SK-N-SH treated with all-trans-retinoic acid at 6 μM for 48 hours (cell line): Measurements from ENCODE around the gene MUC5AC.

Experiments used
- ATAC-seq: fragments of 200-7000 bp; cut with Tn5 transposase; 3 replicates; pipeline ENCODE4 v1.9.1; 2020; ENCODE audit warnings: mild to moderate bottlenecking, moderate library complexity
- ARNTL ChIP-seq: fragments of 450-650 bp; formaldehyde crosslinking; IDR thresholded peaks from 2 replicates; pipeline ENCODE4 v1.5.0; 2020; ENCODE audit warnings: low read depth, mild to moderate bottlenecking, moderate library complexity, borderline replicate concordance
- BACH2 ChIP-seq: fragments of 250-450 bp; sonication (Bioruptor Pico); IDR thresholded peaks from 2 replicates; pipeline ENCODE4 v1.9.0; 2021; ENCODE audit warnings: mild to moderate bottlenecking, borderline replicate concordance
- CREB5 ChIP-seq: fragments of 250-450 bp; sonication (Bioruptor Pico); IDR thresholded peaks from 2 replicates; pipeline ENCODE4 v1.5.1; 2020; ENCODE audit warnings: low read depth, mild to moderate bottlenecking, moderate library complexity
- CSDC2 ChIP-seq: fragments of 250-450 bp; sonication (Bioruptor Pico); IDR thresholded peaks from 2 replicates; pipeline ENCODE4 v1.5.0; 2020; ENCODE audit warnings: mild to moderate bottlenecking, moderate library complexity
- CSRNP3 ChIP-seq: fragments of 250-450 bp; sonication (Bioruptor Pico); IDR thresholded peaks from 2 replicates; pipeline ENCODE4 v1.5.1; 2021; ENCODE audit warnings: mild to moderate bottlenecking, moderate library complexity
- ESRRG ChIP-seq: fragments of 250-450 bp; sonication (Bioruptor Pico); IDR thresholded peaks from 2 replicates; pipeline ENCODE4 v1.6.1; 2021; ENCODE audit warnings: mild to moderate bottlenecking
- GLIS3 ChIP-seq: fragments of 250-450 bp; sonication (Bioruptor Pico); IDR thresholded peaks from 2 replicates; pipeline ENCODE4 v1.5.0; 2020; ENCODE audit warnings: mild to moderate bottlenecking, moderate library complexity
- ISL1 ChIP-seq: fragments of 250-450 bp; sonication (Bioruptor Pico); IDR thresholded peaks from 2 replicates; pipeline ENCODE4 v2.1.2; 2022; ENCODE audit warnings: mild to moderate bottlenecking, moderate library complexity
- OSR1 ChIP-seq: fragments of 250-450 bp; sonication (Bioruptor Pico); IDR thresholded peaks from 2 replicates; pipeline ENCODE4 v1.8.0; 2022; ENCODE audit warnings: moderate library complexity, mild to moderate bottlenecking, inconsistent platforms
- PATZ1 ChIP-seq: fragments of 250-450 bp; sonication (Bioruptor Pico); IDR thresholded peaks from 2 replicates; pipeline ENCODE4 v1.8.0; 2020; ENCODE audit warnings: mild to moderate bottlenecking, moderate library complexity, borderline replicate concordance
- POU6F1 ChIP-seq: fragments of 250-450 bp; sonication (Bioruptor Pico); IDR thresholded peaks from 2 replicates; pipeline ENCODE4 v1.8.0; 2021; ENCODE audit warnings: low read depth, mild to moderate bottlenecking, moderate library complexity, borderline replicate concordance
- PPARA ChIP-seq: fragments of 250-450 bp; sonication (Bioruptor Pico); IDR thresholded peaks from 2 replicates; pipeline ENCODE4 v1.5.0; 2020; ENCODE audit warnings: mild to moderate bottlenecking, borderline replicate concordance
- RARB ChIP-seq: fragments of 250-450 bp; sonication (Bioruptor Pico); IDR thresholded peaks from 2 replicates; pipeline ENCODE4 v1.8.0; 2021; ENCODE audit warnings: mild to moderate bottlenecking, moderate library complexity
- TCF4 ChIP-seq: fragments of 250-450 bp; sonication (Bioruptor Pico); IDR thresholded peaks from 2 replicates; pipeline ENCODE4 v1.8.0; 2021; ENCODE audit warnings: mild to moderate bottlenecking, moderate library complexity, borderline replicate concordance
- TOX ChIP-seq: fragments of 250-450 bp; sonication (Bioruptor Pico); IDR thresholded peaks from 2 replicates; pipeline ENCODE4 v1.8.0; 2021; ENCODE audit warnings: mild to moderate bottlenecking, moderate library complexity, borderline replicate concordance
- TSHZ2 ChIP-seq: fragments of 250-450 bp; sonication (Bioruptor Pico); IDR thresholded peaks from 2 replicates; pipeline ENCODE4 v1.5.0; 2020; ENCODE audit warnings: mild to moderate bottlenecking, moderate library complexity
- ZC3H10 ChIP-seq: fragments of 250-450 bp; sonication (Bioruptor Pico); IDR thresholded peaks from 2 replicates; pipeline ENCODE4 v1.5.1; 2021; ENCODE audit warnings: mild to moderate bottlenecking, moderate library complexity
- ZFP3 ChIP-seq: fragments of 250-450 bp; sonication (Bioruptor Pico); IDR thresholded peaks from 2 replicates; pipeline ENCODE4 v1.5.0; 2020; ENCODE audit warnings: mild to moderate bottlenecking, moderate library complexity
- ZFP30 ChIP-seq: fragments of 450-650 bp; formaldehyde crosslinking; IDR thresholded peaks from 2 replicates; pipeline ENCODE4 v1.5.0; 2022; ENCODE audit warnings: mild to moderate bottlenecking, moderate library complexity
- ZNF565 ChIP-seq: fragments of 450-650 bp; formaldehyde crosslinking; conservative IDR thresholded peaks from 2 replicates; pipeline ENCODE4 v1.5.0; 2020; ENCODE audit warnings: low read depth, mild to moderate bottlenecking, moderate library complexity
- ZNF70 ChIP-seq: fragments of 450-650 bp; formaldehyde crosslinking; IDR thresholded peaks from 2 replicates; pipeline ENCODE4 v1.5.0; 2020; ENCODE audit warnings: mild to moderate bottlenecking, moderate library complexity
- ZNF8 ChIP-seq: fragments of 450-650 bp; formaldehyde crosslinking; IDR thresholded peaks from 2 replicates; pipeline ENCODE4 v1.5.0; 2020; ENCODE audit warnings: mild to moderate bottlenecking, moderate library complexity

Gene MUC5AC

GRCh38 chr11:1239596-1240205, 81.9 kb downstream of the MUC5AC start:
- TF ChIP-seq PPARA (CRISPR knock-in tag) (no peak), GLIS3 (no peak), CSDC2 (CRISPR knock-in tag) (no peak), POU6F1 (CRISPR knock-in tag) (no peak), OSR1 (CRISPR knock-in tag) (no peak), ZFP30 (CRISPR knock-in tag) (no peak), RARB (no peak)
- no peak for ATAC-seq

- TF ChIP-seq ARNTL = no peak
- TF ChIP-seq ZNF8 = no peak
- no peak for TF ChIP-seq ZNF70 (CRISPR knock-in tag)
- no peak for TF ChIP-seq ZFP3
- no peak for TF ChIP-seq ZNF565 (CRISPR knock-in tag)
- no peak for TF ChIP-seq RARB
- no peak for TF ChIP-seq ISL1 (CRISPR knock-in tag)
- no peak for TF ChIP-seq CSRNP3
- TF ChIP-seq CREB5 = no peak
- TF ChIP-seq GLIS3 = no peak
- no peak for TF ChIP-seq OSR1 (CRISPR knock-in tag)
- TF ChIP-seq TOX (CRISPR knock-in tag) = no peak
- TF ChIP-seq POU6F1 (CRISPR knock-in tag) = no peak
- no peak for TF ChIP-seq ESRRG
- no peak for TF ChIP-seq ZC3H10 (CRISPR knock-in tag)
- no peak for TF ChIP-seq BACH2 (CRISPR knock-in tag)
- no peak for TF ChIP-seq TSHZ2 (CRISPR knock-in tag)
- no peak for TF ChIP-seq PATZ1 (CRISPR knock-in tag)
- TF ChIP-seq TCF4 = no peak
- ATAC-seq = no peak
Measured at GRCh38 chr11:1240771-1241170, 83.0 kb downstream of the MUC5AC start.
